Gastroesophageal sphincter (tissue), 3 donors: ENCODE data around the gene ZNF211.

Experiments used
- EP300 ChIP-seq: sonication (generic); formaldehyde crosslinking; IDR thresholded peaks from one replicate; pipeline ENCODE4 v1.6.1; 2017; ENCODE audit warnings: antibody characterized with exemption, mild to moderate bottlenecking
- TF ChIP-seq, protein P1 (sequence below), 4 experiments: fragments of 200-600 bp in 2 of 4; fragments of 450-650 bp in 2 of 4; sonication (generic) in 1 of 4; IDR thresholded peaks; one replicate each; pipeline ENCODE4 v1.5.1; 2017 to 2019; ENCODE audit warnings: antibody characterized with exemption in 4 of 4, mild to moderate bottlenecking in 2 of 4, moderate library complexity in 2 of 4

DNA sequence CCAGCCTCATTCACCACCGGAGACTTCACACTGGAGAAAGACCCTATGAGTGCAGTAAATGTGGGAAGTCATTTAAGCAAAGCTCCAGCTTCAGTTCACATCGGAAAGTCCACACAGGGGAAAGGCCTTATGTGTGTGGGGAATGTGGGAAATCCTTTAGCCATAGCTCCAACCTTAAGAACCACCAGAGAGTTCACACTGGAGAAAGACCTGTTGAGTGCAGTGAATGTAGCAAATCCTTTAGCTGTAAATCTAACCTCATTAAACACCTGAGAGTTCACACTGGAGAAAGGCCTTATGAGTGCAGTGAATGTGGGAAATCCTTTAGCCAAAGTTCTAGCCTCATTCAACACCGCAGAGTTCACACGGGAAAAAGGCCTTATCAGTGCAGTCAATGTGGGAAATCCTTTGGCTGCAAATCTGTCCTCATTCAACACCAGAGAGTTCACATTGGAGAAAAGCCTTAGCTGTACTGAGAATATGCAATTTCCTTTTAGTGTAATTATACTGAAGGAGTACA is 8.8 kb downstream of the ZNF211 start:
- TF ChIP-seq, protein P1, sequence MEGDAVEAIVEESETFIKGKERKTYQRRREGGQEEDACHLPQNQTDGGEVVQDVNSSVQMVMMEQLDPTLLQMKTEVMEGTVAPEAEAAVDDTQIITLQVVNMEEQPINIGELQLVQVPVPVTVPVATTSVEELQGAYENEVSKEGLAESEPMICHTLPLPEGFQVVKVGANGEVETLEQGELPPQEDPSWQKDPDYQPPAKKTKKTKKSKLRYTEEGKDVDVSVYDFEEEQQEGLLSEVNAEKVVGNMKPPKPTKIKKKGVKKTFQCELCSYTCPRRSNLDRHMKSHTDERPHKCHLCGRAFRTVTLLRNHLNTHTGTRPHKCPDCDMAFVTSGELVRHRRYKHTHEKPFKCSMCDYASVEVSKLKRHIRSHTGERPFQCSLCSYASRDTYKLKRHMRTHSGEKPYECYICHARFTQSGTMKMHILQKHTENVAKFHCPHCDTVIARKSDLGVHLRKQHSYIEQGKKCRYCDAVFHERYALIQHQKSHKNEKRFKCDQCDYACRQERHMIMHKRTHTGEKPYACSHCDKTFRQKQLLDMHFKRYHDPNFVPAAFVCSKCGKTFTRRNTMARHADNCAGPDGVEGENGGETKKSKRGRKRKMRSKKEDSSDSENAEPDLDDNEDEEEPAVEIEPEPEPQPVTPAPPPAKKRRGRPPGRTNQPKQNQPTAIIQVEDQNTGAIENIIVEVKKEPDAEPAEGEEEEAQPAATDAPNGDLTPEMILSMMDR (IDR thresholded peaks at IDR 0.05) = no peak
- no peak for TF ChIP-seq EP300
